HL-60 (cell line): Measurements from ENCODE around the gene SLC29A3.

Source experiments
- DNase-seq, 2 experiments: peaks; one replicate each; pipeline ENCODE4 v3.0.0-alpha.2; 2010 to 2020; ENCODE audit warnings: low read depth in 1 of 2, low spot score in 1 of 2
- H3K27ac ChIP-seq: fragments of 250-450 bp; sonication (Bioruptor Pico); replicated peaks from 2 replicates; pipeline ENCODE4 v1.5.1; 2020; ENCODE audit warnings: mild to moderate bottlenecking, moderate library complexity
- H3K27me3 ChIP-seq: fragments of 250-450 bp; sonication (Bioruptor Pico); 2 replicates; pipeline ENCODE4 v1.5.1; 2021; ENCODE audit warnings: mild to moderate bottlenecking, moderate library complexity; ENCODE audit not compliant: insufficient read depth, poor library complexity, severe bottlenecking
- H3K4me3 ChIP-seq: replicated peaks from 2 replicates; pipeline ENCODE4 v1.5.1; 2011; ENCODE audit warnings: mild to moderate bottlenecking, control low read depth, low read length; ENCODE audit not compliant: insufficient read depth
- GABPA ChIP-seq: IDR thresholded peaks from 2 replicates; pipeline ENCODE4 v1.6.1; 2012; ENCODE audit warnings: low read depth
- POLR2AphosphoS5 ChIP-seq: IDR thresholded peaks from 2 replicates; pipeline ENCODE4 v1.6.1; 2012; ENCODE audit warnings: low read depth
- REST ChIP-seq: IDR thresholded peaks from 2 replicates; pipeline ENCODE4 v1.6.1; 2012; ENCODE audit warnings: low read depth; ENCODE audit not compliant: insufficient replicate concordance
- SPI1 ChIP-seq: IDR thresholded peaks from 2 replicates; pipeline ENCODE4 v1.6.1; 2012; ENCODE audit warnings: low read depth, mild to moderate bottlenecking, borderline replicate concordance
- TF ChIP-seq, protein P1 (sequence below): IDR thresholded peaks from one replicate; pipeline ENCODE4 v1.5.1; 2011; ENCODE audit warnings: low read length, control low read depth, inconsistent platforms; ENCODE audit not compliant: insufficient read depth

SLC29A3 gene

GRCh38 chr10:71389768-71390460 is 70.9 kb downstream of the SLC29A3 start:
- DNase-seq = no peak
- Histone ChIP-seq H3K4me3 (no peak overlapping the region), H3K27me3 (peaks cover 4% of the 10 kb centered on the region), H3K27ac (no peak overlapping the region)
- TF ChIP-seq, protein P1, sequence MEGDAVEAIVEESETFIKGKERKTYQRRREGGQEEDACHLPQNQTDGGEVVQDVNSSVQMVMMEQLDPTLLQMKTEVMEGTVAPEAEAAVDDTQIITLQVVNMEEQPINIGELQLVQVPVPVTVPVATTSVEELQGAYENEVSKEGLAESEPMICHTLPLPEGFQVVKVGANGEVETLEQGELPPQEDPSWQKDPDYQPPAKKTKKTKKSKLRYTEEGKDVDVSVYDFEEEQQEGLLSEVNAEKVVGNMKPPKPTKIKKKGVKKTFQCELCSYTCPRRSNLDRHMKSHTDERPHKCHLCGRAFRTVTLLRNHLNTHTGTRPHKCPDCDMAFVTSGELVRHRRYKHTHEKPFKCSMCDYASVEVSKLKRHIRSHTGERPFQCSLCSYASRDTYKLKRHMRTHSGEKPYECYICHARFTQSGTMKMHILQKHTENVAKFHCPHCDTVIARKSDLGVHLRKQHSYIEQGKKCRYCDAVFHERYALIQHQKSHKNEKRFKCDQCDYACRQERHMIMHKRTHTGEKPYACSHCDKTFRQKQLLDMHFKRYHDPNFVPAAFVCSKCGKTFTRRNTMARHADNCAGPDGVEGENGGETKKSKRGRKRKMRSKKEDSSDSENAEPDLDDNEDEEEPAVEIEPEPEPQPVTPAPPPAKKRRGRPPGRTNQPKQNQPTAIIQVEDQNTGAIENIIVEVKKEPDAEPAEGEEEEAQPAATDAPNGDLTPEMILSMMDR = no peak
- TF ChIP-seq POLR2AphosphoS5 (no peak), REST (no peak), GABPA (no peak), SPI1 (no peak)

DNA sequence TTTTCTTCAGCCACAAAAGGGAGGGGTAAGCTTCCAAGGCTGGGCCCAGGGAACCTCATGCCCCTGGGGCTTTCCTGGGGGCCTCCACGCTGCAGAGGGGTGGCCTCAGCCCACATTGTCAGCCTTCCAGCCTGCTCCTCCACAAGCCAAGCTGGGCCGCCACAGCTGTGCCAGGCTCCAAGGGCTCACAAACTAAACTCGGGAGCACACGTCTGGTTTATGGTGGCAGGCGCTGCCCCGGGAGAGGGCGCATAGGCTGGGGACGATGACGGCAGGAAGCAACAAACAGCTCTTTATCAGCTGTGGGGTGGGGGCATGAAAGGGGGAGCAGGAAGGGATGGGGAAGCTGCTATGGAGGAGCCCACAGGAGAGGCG is 71.4 kb downstream of the SLC29A3 start:
- DNase-seq = no peak
- peaks cover 7% of the 10 kb centered on the region for H3K27me3 ChIP-seq
- H3K4me3 ChIP-seq = no peak overlapping the region
- TF ChIP-seq REST (no peak), GABPA (no peak), SPI1 (no peak), POLR2AphosphoS5 (no peak)
- TF ChIP-seq, protein P1 = no peak
- no peak overlapping the region for H3K27ac ChIP-seq

- DNase-seq = no peak
- no peak overlapping the region for H3K4me3 ChIP-seq
- H3K27me3 ChIP-seq = peaks cover 11% of the 10 kb centered on the region
- TF ChIP-seq SPI1 (no peak), REST (no peak), GABPA (no peak), POLR2AphosphoS5 (no peak)
- TF ChIP-seq, protein P1 = no peak
- H3K27ac ChIP-seq = no peak overlapping the region
Measured at GRCh38 chr10:71390921-71391690, 72.0 kb downstream of the SLC29A3 start.
